ENCODE data around the gene NWD2.

Gene NWD2

GRCh38 chr4:37453281-37453998 lies 208.9 kb downstream of the NWD2 start:
- Histone ChIP-seq H3K9ac (ENCODE audit: low read length) (no peak overlapping the region), H3K27me3 (ENCODE audit: low read length) (no peaks in the 10 kb centered on the region), H3K4me3 (ENCODE audit: insufficient read depth, low read length, poor library complexity, severe bottlenecking) (no peak overlapping the region), H3K27ac (ENCODE audit: low read depth, low read length) (no peak overlapping the region), H3K9me3 (ENCODE audit: insufficient read depth, low read length) (no peaks in the 10 kb centered on the region), H3K4me2 (ENCODE audit: low read depth, low read length, poor library complexity, severe bottlenecking) (no peak overlapping the region), H3F3A (ENCODE audit: insufficient read depth) (no peaks in the 10 kb centered on the region), H3K36me3 (ENCODE audit: low read length) (no peaks in the 10 kb centered on the region), H4K20me1 (ENCODE audit: low read depth, low read length) (no peaks in the 10 kb centered on the region), H2AFZ (ENCODE audit: low read depth, low read length, severe bottlenecking) (no peak overlapping the region), H3K79me2 (ENCODE audit: insufficient read depth, low read length) (no peaks in the 10 kb centered on the region), H3K9me2 (replicated peaks; ENCODE audit: insufficient read depth, low read length) (no peaks in the 10 kb centered on the region)
- no peak for TF ChIP-seq CTCF (IDR thresholded peaks at IDR 0.05; ENCODE audit: insufficient read depth, low read length, poor library complexity, severe bottlenecking)
- TF ChIP-seq EZH2phosphoT487 (conservative IDR thresholded peaks at IDR 0.05; ENCODE audit: low read length), result no peak

GRCh38 chr4:37453999-37454800 lies 209.7 kb downstream of the NWD2 start:
- no peaks in the 10 kb centered on the region for H3K36me3 ChIP-seq (ENCODE audit: low read length)
- H3K9me2 ChIP-seq (replicated peaks; ENCODE audit: insufficient read depth, low read length), result no peaks in the 10 kb centered on the region
- H3K4me2 ChIP-seq (ENCODE audit: low read depth, low read length, poor library complexity, severe bottlenecking), result no peak overlapping the region
- H2AFZ ChIP-seq (ENCODE audit: low read depth, low read length, severe bottlenecking), result no peak overlapping the region
- no peaks in the 10 kb centered on the region for H3F3A ChIP-seq (ENCODE audit: insufficient read depth)
- H3K9ac ChIP-seq (ENCODE audit: low read length), result no peak overlapping the region
- H4K20me1 ChIP-seq (ENCODE audit: low read depth, low read length), result no peaks in the 10 kb centered on the region
- no peaks in the 10 kb centered on the region for H3K79me2 ChIP-seq (ENCODE audit: insufficient read depth, low read length)
- TF ChIP-seq EZH2phosphoT487 (conservative IDR thresholded peaks at IDR 0.05; ENCODE audit: low read length) (no peak), CTCF (IDR thresholded peaks at IDR 0.05; ENCODE audit: insufficient read depth, low read length, poor library complexity, severe bottlenecking) (no peak)
- H3K27ac ChIP-seq (ENCODE audit: low read depth, low read length), result no peak overlapping the region
- no peaks in the 10 kb centered on the region for H3K27me3 ChIP-seq (ENCODE audit: low read length)
- H3K4me3 ChIP-seq (ENCODE audit: insufficient read depth, low read length, poor library complexity, severe bottlenecking), result no peak overlapping the region
- H3K9me3 ChIP-seq (ENCODE audit: insufficient read depth, low read length), result no peaks in the 10 kb centered on the region

DNA sequence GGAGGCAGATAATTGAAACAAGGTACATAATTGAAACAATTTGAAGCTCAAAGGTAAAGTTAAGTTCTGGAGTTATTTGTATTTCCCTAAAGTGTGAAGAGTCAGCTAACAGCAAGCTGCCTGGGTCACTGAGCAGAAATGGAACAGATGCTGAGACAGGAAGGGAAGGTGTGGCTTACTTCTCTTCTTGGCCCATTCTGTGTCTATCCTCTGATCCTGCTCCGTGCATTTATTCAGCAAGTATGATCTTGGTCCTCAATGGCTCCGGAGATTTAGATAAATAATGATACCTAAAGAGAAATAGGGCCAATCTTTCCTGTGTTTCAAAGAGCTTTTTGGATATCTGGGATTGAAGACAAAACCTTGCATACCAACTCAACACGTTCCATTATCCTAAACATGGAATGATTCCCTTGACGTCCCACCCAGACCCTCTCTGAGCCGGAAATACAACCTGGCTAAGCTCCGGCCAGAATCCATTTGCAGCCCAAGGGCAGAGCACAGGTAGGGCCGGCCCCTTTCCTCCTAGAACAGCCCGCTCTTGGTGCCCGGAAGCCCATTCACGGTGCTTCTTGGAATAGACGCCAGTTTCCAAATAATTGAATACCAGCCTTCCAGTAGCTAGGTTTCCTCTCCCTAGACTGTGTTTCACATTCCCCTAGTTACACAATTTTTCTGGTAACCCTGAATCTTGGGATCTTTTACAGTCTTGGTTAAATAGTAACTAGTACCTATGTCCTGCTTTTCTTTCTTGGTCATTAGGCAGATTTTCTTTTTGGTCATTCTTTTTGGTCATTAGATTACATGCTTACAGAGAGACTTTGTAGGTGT lies 211.0 kb downstream of the NWD2 start:
- no peak for TF ChIP-seq EZH2phosphoT487 (conservative IDR thresholded peaks at IDR 0.05; ENCODE audit: low read length)
- no peak for TF ChIP-seq CTCF (IDR thresholded peaks at IDR 0.05; ENCODE audit: insufficient read depth, low read length, poor library complexity, severe bottlenecking)
- Histone ChIP-seq H3K79me2 (ENCODE audit: insufficient read depth, low read length) (no peaks in the 10 kb centered on the region), H3K9ac (ENCODE audit: low read length) (no peak overlapping the region), H3K4me3 (ENCODE audit: insufficient read depth, low read length, poor library complexity, severe bottlenecking) (no peak overlapping the region), H3K4me2 (ENCODE audit: low read depth, low read length, poor library complexity, severe bottlenecking) (no peak overlapping the region), H2AFZ (ENCODE audit: low read depth, low read length, severe bottlenecking) (no peak overlapping the region), H3K9me2 (replicated peaks; ENCODE audit: insufficient read depth, low read length) (no peaks in the 10 kb centered on the region), H3K36me3 (ENCODE audit: low read length) (no peaks in the 10 kb centered on the region), H3F3A (ENCODE audit: insufficient read depth) (no peaks in the 10 kb centered on the region), H3K9me3 (ENCODE audit: insufficient read depth, low read length) (no peaks in the 10 kb centered on the region), H3K27me3 (ENCODE audit: low read length) (no peaks in the 10 kb centered on the region), H3K27ac (ENCODE audit: low read depth, low read length) (no peak overlapping the region), H4K20me1 (ENCODE audit: low read depth, low read length) (no peaks in the 10 kb centered on the region)

All from SU-DHL-6 (cell line).